ENCODE measurements around the gene PSMD5.

DNA sequence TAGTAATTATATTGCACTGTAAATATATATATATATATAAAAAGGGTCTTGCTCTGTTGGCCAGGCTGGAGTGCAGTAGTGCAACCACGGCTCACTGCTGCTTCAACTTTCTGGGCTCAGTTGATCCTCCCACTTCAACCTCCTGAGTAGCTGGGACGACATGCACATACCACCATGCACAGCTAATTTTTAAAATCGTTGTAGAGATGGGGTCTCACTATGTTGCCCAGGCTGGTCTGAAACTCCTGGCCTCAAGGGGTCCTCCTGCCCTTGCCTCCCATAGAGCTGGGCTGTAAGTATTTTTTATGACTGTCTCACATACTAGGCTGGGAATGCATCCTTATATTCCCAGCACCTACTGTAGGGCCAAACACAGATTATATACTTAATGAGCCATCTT lies 11.9 kb downstream of the PSMD5 start:
- TF ChIP-seq, protein P1, sequence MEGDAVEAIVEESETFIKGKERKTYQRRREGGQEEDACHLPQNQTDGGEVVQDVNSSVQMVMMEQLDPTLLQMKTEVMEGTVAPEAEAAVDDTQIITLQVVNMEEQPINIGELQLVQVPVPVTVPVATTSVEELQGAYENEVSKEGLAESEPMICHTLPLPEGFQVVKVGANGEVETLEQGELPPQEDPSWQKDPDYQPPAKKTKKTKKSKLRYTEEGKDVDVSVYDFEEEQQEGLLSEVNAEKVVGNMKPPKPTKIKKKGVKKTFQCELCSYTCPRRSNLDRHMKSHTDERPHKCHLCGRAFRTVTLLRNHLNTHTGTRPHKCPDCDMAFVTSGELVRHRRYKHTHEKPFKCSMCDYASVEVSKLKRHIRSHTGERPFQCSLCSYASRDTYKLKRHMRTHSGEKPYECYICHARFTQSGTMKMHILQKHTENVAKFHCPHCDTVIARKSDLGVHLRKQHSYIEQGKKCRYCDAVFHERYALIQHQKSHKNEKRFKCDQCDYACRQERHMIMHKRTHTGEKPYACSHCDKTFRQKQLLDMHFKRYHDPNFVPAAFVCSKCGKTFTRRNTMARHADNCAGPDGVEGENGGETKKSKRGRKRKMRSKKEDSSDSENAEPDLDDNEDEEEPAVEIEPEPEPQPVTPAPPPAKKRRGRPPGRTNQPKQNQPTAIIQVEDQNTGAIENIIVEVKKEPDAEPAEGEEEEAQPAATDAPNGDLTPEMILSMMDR (IDR thresholded peaks at IDR 0.05), result no peak
- TF ChIP-seq POLR2A (IDR thresholded peaks at IDR 0.05), result no peak

All from testis (tissue), 2 donors.